ENCODE results near the gene ARSI.

DNA sequence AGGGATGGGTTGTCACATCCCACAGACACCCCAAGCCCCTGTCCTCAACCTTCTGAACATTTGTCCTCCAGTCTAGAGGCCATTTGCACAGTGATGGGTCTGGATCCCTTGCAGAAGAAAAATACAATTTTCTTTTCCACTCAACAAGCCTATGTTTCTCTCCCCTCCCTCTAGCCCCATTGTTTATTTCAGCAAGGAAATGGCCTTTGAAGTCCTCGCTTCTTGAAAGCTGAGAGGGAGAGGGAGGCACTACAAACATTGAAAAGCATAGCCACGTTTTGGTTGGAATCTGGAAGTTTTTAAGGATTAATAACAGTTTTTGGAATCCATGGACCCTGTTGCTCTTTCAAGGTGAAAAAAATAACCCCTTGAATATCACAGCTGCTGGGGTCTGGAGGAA is 24.0 kb upstream of the ARSI start:
- TF ChIP-seq, protein P1, sequence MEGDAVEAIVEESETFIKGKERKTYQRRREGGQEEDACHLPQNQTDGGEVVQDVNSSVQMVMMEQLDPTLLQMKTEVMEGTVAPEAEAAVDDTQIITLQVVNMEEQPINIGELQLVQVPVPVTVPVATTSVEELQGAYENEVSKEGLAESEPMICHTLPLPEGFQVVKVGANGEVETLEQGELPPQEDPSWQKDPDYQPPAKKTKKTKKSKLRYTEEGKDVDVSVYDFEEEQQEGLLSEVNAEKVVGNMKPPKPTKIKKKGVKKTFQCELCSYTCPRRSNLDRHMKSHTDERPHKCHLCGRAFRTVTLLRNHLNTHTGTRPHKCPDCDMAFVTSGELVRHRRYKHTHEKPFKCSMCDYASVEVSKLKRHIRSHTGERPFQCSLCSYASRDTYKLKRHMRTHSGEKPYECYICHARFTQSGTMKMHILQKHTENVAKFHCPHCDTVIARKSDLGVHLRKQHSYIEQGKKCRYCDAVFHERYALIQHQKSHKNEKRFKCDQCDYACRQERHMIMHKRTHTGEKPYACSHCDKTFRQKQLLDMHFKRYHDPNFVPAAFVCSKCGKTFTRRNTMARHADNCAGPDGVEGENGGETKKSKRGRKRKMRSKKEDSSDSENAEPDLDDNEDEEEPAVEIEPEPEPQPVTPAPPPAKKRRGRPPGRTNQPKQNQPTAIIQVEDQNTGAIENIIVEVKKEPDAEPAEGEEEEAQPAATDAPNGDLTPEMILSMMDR (IDR thresholded peaks at IDR 0.05) = no peak
- TF ChIP-seq EZH2phosphoT487 (IDR thresholded peaks at IDR 0.05) (no peak), EZH2 (IDR thresholded peaks at IDR 0.05) (no peak)

All from neural progenitor cell (in vitro differentiated cells).